ENCODE data around the gene MED13L.

- TF ChIP-seq CTCF (IDR thresholded peaks at IDR 0.05; ENCODE audit: extremely low read depth in 1 of 2, insufficient read depth in 1 of 2, low read depth in 1 of 2, low read length in 2 of 2) (no peak), POLR2AphosphoS5 (IDR thresholded peaks at IDR 0.05; ENCODE audit: insufficient read depth, low read depth, low read length) (no peak), POLR2A (IDR thresholded peaks at IDR 0.05; ENCODE audit: low read depth, low read length) (no peak), FOS (IDR thresholded peaks at IDR 0.05; ENCODE audit: borderline replicate concordance, insufficient read depth, low read length) (no peak), MAX (IDR thresholded peaks at IDR 0.05; ENCODE audit: insufficient read depth, insufficient read length) (no peak), MYC (IDR thresholded peaks at IDR 0.05; ENCODE audit: low read depth, low read length) (no peak), EZH2 (IDR thresholded peaks at IDR 0.05; ENCODE audit: borderline replicate concordance, low read depth, low read length, severe bottlenecking) (no peak), GATA2 (IDR thresholded peaks at IDR 0.05; ENCODE audit: insufficient read depth, insufficient read length, low read depth, low read length) (no peak), JUN (IDR thresholded peaks at IDR 0.05; ENCODE audit: borderline replicate concordance, insufficient read depth, insufficient read length, low read depth) (no peak)
Measured at GRCh38 chr12:116164250-116165035, 113.0 kb downstream of the MED13L start.
